ENCODE measurements around the gene CARMIL1. TPM values are rescaled to one million over a fixed set of nuclear protein-coding genes. Genes with fewer than 3 reads are reported as not detected.
A peak's percentile ranks its signal among the peaks of the same experiment; 100 is the strongest.

The CARMIL1 gene
- total RNA-seq, 1 experiment from 2014 or later: 25.9 TPM

- ChIA-PET POLR2A (no interaction called here), CTCF (interaction anchor here (0.7 kb wide), 1 partner anchor 63 kb away, joined by 8 read pairs; no protein-coding TSS in a partner anchor)
- Mint-ChIP-seq H3K4me1 (ENCODE audit: low read depth, unreplicated experiment) (peaks cover 2% of the 10 kb centered on the region), H3K36me3 (ENCODE audit: insufficient read depth, unreplicated experiment) (no peaks in the 10 kb centered on the region), H3K27ac (ENCODE audit: unreplicated experiment) (no peak overlapping the region), H3K27me3 (ENCODE audit: insufficient read depth, unreplicated experiment) (no peaks in the 10 kb centered on the region), H3K9me3 (ENCODE audit: unreplicated experiment) (no peaks in the 10 kb centered on the region), H3K4me3 (ENCODE audit: unreplicated experiment) (no peak overlapping the region)
- H3K36me3 ChIP-seq (ENCODE audit: control insufficient read depth, insufficient read depth, low read length): no peaks in the 10 kb centered on the region; the same call in 1 of the 2 replicates
- TF ChIP-seq CTCF (IDR thresholded peaks at IDR 0.05; ENCODE audit: insufficient read depth in 1 of 2, low read depth in 1 of 2, low read length in 1 of 2, severe bottlenecking in 1 of 2, unreplicated experiment in 1 of 2): no peak
- H3K27me3 ChIP-seq (replicated peaks; ENCODE audit: control insufficient read depth, insufficient read depth, low read length): no peaks in the 10 kb centered on the region
- no peaks in the 10 kb centered on the region for H3K9me3 ChIP-seq
- no peak for DNase-seq
- no peak overlapping the region for H3K4me3 ChIP-seq (ENCODE audit: low read depth, low read length)
- no TSS peak for BruUV-seq (replicated peaks)
- intact Hi-C loops (cut with micrococcal nuclease; ENCODE audit: unreplicated experiment): no loop called here
- peaks cover 8% of the 10 kb centered on the region; the same call in 1 of the 2 replicates for H3K4me1 ChIP-seq
Measured at GRCh38 chr6:25354078-25354932, 75.1 kb downstream of the CARMIL1 start.

- DNase-seq: no peak
- Histone ChIP-seq H3K27me3 (replicated peaks; ENCODE audit: control insufficient read depth, insufficient read depth, low read length) (no peaks in the 10 kb centered on the region), H3K4me1 (peaks cover 18% of the 10 kb centered on the region; the same call in 1 of the 2 replicates), H3K4me3 (ENCODE audit: low read depth, low read length) (no peak overlapping the region), H3K36me3 (ENCODE audit: control insufficient read depth, insufficient read depth, low read length) (no peaks in the 10 kb centered on the region; the same call in 1 of the 2 replicates), H3K9me3 (no peaks in the 10 kb centered on the region)
- Mint-ChIP-seq H3K4me3 (ENCODE audit: unreplicated experiment) (no peak overlapping the region), H3K27ac (ENCODE audit: unreplicated experiment) (peak overlapping the region; percentile 70), H3K36me3 (ENCODE audit: insufficient read depth, unreplicated experiment) (no peaks in the 10 kb centered on the region), H3K4me1 (ENCODE audit: low read depth, unreplicated experiment) (peaks cover 4% of the 10 kb centered on the region), H3K27me3 (ENCODE audit: insufficient read depth, unreplicated experiment) (no peaks in the 10 kb centered on the region), H3K9me3 (ENCODE audit: unreplicated experiment) (no peaks in the 10 kb centered on the region)
- ChIA-PET CTCF (interaction anchor here (0.6 kb wide), 1 partner anchor 80 kb away, joined by 3 read pairs; the partner anchor contains the start of gene CARMIL1), POLR2A (no interaction called here)
- no peak for TF ChIP-seq CTCF (IDR thresholded peaks at IDR 0.05; ENCODE audit: insufficient read depth in 1 of 2, low read depth in 1 of 2, low read length in 1 of 2, severe bottlenecking in 1 of 2, unreplicated experiment in 1 of 2)
- intact Hi-C loops (cut with micrococcal nuclease; ENCODE audit: unreplicated experiment): no loop called here
- BruUV-seq (replicated peaks): no TSS peak
Measured at GRCh38 chr6:25359191-25359861, 80.2 kb downstream of the CARMIL1 start.

GRCh38 chr6:25359891-25360290 lies 80.7 kb downstream of the CARMIL1 start:
- intact Hi-C loops (cut with micrococcal nuclease; ENCODE audit: unreplicated experiment): no loop called here
- no peak overlapping the region for H3K27ac Mint-ChIP-seq (ENCODE audit: unreplicated experiment)
- Histone ChIP-seq H3K4me1 (peaks cover 13% of the 10 kb centered on the region; the same call in 1 of the 2 replicates), H3K4me3 (ENCODE audit: low read depth, low read length) (no peak overlapping the region), H3K36me3 (ENCODE audit: control insufficient read depth, insufficient read depth, low read length) (no peaks in the 10 kb centered on the region), H3K27me3 (replicated peaks; ENCODE audit: control insufficient read depth, insufficient read depth, low read length) (no peaks in the 10 kb centered on the region), H3K9me3 (no peaks in the 10 kb centered on the region)
- H3K9me3 Mint-ChIP-seq (ENCODE audit: unreplicated experiment): no peaks in the 10 kb centered on the region
- no peaks in the 10 kb centered on the region for H3K36me3 Mint-ChIP-seq (ENCODE audit: insufficient read depth, unreplicated experiment)
- POLR2A ChIA-PET: no interaction called here
- H3K4me3 Mint-ChIP-seq (ENCODE audit: unreplicated experiment): no peak overlapping the region
- H3K4me1 Mint-ChIP-seq (ENCODE audit: low read depth, unreplicated experiment): peaks cover 4% of the 10 kb centered on the region
- CTCF ChIA-PET: interaction anchor here (0.6 kb wide), 1 partner anchor 81 kb away, joined by 3 read pairs; the partner anchor contains the start of gene CARMIL1
- DNase-seq: no peak
- no peaks in the 10 kb centered on the region for H3K27me3 Mint-ChIP-seq (ENCODE audit: insufficient read depth, unreplicated experiment)
- TF ChIP-seq CTCF (IDR thresholded peaks at IDR 0.05; ENCODE audit: insufficient read depth in 1 of 2, low read depth in 1 of 2, low read length in 1 of 2, severe bottlenecking in 1 of 2, unreplicated experiment in 1 of 2): no peak
- no TSS peak for BruUV-seq (replicated peaks)

Data from Caco-2 (cell line).